Right hindlimb (tissue), 1 donor: ENCODE measurements around the gene CXCL17.

ENCODE experiments used
- DNase-seq: peaks from one replicate; pipeline ENCODE4 v3.0.0-alpha.2; 2018

Gene CXCL17

DNA sequence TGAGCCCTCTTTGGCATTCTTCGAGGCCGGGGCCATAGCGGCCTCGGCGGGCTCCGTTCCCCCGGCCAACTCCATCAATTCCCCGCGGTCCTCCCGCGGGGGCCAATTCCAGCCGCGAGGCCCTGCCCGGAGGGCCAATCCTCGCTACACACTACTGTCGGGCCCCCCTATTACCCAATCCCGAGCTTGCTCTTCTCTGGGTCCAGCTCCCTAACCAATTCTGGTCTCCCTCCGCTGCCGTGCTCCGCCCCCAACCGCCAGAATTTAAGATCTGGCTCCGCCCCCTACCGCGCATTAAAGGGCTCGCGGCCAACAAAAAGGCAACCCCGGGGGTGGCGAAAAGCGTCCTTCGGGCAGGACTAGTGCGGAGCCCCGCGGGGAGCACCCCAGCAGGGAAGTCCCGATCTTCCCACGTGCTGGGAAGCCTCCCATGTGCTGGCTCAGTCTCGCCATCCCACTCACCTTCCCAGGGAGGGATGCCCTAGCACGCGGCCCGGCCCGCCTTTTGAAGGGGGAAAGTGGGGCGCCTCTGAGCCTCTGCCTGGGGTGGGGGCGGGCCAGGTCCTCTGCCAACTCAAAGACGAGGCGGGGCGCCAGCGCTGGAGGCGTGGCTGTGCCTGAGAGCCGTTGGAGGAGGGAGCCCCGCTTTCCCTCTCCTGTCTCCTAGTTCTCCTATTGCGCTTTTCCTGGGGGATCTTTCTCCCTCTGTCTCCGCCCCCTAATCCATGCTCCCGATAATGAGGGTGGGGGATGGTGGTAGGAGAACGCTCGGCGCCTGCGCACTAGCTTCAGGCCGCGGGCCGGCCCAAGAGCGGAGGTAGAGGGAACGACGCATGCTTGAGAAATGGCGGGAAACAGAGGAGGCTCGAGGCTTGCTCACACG lies 19.0 kb downstream of the CXCL17 start:
- DNase-seq: peak; percentile 92

DNA sequence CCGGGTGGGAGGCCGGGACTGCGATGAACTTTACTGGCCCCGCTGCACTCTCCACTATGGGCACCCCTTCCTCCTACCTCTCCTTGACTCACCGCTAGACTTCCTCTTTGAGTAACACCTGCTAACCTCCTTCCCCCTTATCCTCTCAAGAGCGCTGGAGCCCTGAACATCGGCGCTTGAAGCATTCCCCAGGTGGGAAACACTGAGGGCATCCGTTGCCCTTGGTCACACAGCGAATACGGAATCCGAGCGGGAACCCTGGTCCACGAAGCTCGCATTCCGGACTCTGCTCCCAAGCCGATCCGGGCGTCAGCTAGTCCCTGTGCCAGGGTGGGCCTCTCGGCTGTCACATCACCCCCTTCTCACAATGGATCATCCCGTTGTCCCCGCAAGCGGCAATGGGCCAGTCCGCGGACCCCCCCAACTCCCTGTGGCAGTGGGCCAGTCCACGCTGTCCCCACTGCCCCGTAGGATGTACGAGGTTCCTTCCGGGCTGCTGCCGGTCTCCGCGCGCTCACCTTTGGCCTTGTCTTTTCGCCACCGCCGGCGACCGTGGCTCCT lies 19.8 kb downstream of the CXCL17 start:
- DNase-seq: no peak

DNA sequence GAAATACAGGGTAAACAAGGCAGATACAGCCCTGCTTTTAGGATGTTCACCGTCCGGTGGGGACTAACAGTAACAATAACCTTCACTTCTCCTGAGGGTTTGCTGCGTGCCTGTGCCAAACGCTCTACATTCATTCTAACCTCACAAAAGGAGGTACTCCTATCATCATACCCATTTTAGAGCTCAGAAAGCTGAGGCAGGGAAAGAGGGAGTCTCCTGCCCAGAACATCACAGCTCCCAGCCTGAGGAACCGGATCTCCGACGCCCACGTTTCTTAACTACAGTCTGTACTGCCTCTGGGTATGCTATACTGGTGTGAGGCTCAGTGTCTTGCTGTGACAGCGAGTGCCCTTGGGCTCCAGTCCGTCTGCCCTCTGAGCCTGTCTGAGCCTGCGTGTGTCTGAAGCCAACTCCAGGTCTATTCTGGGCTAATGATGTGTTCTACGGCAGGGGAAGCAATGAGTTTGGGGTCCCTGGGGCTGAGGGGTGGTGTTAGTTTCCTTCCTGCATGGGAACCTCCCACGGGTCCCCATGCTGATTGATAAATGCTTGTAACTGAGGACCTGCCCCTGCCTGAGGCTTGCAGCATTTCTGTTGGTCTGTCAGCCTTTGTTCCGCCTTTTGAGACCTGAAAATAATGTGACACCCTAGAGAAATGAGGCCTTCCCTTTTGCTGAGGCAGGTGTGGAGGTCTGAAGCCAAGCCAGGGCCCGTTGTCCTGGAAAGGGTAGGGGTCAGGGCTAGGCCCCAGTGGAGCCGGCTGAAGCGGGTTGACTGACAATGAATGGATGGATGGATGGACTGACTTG lies 20.4 kb downstream of the CXCL17 start:
- DNase-seq: no peak

DNA sequence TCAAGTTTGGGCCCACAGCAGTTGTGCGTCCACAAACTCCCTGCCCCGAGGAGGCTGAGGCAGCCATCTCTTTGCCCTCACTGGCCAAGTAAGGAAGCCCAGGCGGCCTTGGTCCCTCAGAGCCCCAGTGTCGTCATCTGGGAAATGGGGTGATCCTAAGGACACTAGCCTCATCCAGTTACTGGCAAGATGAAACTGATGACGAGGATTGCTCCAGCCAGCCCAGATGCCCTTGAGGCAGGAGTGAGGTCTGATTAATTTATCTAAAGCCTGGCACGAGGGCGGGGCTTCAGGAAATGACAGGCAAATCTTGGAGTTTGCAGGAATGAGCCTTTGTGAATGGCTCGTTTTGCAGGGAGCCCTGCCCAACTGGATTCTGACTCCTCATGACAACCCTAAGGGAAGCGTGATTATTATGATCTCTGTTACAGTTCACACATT lies 21.1 kb downstream of the CXCL17 start:
- no peak for DNase-seq

DNA sequence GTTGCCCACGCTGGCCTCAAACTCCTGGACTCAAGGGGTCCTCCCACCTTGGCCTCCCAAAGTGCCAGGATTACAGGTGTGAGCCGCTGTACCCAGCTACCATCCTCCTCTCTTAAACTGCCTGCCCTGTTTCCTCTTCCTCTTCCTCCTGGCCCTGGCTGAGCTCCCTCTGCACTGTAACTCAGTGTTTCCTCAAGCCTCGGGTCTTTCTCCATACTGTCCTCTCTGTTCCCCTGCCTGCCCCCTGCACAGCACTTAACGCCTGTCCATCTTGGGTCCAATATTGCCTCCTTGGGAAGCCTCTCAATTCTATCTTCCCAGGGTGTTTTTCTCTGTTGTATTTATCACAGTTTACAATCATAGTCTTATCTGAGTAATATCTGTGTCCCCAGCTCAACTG lies 21.6 kb downstream of the CXCL17 start:
- DNase-seq: no peak

DNA sequence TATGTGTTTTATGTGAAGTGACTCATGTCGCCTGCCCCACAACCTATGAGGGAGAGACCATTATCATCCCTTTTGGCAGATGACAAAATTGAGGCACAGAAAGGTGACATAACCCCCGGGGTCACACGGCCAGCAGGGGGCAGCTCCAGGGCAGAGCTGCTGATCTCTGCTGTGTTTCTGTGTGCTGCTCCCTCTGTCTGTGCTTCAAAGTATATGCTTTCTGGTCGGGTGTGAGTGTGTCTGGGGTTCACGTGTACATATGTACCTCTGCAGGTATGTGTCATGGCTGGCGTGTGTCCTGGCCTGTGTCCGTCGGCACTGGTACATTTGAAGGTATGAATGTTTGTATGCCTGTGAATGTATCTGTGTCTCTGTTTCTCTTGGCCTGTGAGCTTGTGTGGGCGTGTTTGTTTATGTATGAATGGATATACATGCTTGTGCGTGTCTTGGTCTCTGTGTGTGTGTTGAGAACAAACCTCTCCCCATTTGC lies 22.6 kb downstream of the CXCL17 start:
- no peak for DNase-seq

DNA sequence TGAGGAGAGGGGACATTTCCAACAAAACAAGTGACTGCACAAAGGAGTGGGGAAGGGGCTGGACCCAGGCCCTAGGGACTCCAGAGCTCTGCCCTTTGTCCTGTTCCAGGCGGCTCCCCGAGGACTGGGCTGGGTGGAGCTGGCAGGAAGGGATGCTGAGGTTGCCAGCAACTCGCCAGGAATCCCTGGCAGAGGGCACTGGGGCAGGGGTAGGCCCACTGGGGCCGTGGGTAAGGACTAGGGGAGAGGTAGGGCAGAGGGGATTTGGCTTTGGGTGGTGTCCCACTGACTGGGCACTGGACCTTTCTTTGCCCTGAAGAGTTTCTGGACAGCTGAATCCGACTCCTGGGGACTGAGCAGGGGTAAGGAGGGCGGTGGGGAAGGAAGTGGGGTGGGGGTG lies 23.4 kb downstream of the CXCL17 start:
- DNase-seq: no peak

DNA sequence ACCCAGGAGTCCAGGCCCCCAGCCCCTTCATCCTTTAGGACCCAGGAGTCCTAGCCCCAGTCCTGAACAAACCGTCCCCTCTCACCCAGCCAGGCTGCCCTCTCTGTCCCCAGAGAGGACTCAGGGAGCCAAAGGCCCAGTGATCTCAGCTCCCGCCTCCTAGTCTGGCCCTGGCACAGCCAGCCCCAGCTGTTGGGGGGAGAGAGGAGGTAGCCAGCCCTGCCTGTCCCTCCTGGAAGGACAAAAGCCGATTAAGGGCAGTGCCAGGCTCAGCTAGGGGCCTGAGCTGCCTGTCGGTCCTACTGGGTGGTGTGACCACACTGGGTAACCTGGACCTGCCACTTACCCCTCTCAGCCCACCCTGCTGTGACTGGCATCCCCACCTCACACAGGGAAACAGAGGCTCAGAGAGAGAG lies 30.1 kb downstream of the CXCL17 start:
- no peak for DNase-seq

DNA sequence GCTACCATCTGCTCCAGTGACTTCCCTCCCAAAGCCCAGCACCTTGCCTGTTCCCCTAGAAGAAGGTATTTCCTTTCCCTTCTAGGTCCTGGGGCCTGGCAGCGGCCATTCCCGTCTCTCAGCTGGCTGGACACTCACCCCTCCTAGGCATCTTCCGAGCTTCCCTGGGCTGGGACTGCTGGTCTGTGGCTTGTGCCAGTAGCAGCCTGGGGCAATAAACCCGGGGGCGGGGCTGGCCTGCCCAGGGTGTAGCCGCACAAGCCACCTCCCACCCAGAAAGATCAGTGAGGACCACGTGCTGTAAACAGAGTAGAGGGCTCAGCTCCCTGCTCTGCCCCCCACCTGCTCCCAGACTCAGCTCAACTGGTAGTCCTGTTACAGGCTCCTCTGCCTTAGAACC lies 30.5 kb downstream of the CXCL17 start:
- DNase-seq: no peak

DNA sequence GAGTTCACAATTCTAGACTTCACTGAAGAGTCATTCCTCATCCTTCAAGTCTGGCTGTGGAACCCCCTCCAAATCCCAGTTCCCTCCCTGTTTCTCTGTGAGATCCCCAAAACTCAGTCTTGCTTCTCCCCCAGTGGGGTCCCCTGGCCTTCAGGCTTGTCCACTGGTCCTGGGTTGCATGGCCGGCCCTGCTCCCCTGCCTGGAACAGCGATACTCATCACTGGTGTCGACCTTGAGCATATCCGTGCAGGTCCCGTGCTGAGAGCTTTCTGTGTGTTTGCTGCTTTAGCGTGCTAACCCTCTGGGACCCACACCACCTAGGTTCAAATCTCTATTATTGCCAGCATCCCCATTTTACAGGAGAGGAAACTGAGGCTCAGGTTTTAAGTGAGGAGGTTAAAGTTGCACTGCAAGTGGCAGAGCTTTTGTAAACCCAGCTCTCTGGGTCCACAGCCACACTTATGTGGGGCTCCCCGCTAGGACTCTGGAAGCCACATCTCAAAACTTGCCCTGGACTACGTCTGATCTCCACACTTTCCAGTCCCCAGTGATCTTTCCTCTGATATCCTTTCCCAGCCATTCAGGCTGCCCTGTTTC lies 31.1 kb downstream of the CXCL17 start:
- DNase-seq: no peak

DNA sequence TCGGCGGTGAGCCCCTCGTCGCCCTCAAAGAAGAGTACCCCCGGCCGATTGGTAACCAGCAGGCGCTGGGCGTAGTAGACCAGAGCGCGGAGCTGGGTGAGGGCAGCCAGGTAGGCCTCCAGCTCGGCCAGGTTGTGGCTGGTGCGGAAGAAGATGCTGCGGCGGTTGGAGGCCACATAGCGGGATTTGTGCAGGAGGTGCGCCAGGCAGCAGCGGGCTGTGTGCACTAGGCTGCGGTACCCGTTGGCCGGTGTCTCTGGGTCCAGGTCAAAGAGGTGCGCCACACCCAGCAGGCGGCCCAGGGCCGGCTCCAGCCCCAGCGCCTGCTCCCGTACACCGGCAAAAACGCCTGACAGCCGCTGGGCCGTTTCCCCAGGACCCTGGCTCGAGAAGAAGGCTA lies 32.4 kb downstream of the CXCL17 start:
- DNase-seq: no peak

DNA sequence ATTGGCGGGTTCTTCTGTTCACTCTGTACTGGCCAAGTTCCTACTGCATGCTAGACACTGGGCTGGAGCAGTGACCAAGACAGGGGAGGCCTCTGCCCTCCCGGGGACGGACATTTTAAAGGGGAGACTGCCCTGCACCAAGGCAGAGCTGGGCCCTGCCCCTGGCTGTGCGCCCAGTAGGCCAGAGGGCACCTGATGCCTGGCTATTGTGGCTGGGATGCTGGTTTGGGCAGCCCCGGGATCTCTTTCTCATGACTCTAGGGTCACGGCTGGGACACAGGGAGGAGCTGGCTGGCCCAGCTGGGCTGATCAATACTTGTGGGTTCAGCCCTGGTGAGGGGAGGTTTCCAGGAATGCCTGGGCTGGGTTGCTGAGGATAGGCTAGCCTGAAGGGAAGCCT lies 33.3 kb downstream of the CXCL17 start:
- no peak for DNase-seq

DNA sequence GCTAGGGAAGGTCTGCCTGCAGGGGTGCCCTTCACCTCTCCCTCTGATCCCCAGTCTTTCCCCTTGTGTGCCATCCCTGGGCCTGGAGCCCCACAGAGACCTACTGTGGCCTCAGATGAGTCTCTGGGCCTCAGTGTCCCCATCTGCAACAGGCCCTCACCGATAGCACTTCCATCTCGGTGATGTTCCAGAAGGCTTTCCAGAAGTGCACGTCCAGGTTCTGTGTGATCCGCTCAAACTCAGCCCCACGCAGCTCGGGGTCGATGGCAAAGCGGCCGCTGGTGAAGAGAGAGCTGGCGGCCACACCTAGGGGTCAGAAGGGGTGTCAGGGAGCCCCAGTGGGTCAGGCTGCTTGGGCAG lies 35.0 kb downstream of the CXCL17 start:
- no peak for DNase-seq

DNA sequence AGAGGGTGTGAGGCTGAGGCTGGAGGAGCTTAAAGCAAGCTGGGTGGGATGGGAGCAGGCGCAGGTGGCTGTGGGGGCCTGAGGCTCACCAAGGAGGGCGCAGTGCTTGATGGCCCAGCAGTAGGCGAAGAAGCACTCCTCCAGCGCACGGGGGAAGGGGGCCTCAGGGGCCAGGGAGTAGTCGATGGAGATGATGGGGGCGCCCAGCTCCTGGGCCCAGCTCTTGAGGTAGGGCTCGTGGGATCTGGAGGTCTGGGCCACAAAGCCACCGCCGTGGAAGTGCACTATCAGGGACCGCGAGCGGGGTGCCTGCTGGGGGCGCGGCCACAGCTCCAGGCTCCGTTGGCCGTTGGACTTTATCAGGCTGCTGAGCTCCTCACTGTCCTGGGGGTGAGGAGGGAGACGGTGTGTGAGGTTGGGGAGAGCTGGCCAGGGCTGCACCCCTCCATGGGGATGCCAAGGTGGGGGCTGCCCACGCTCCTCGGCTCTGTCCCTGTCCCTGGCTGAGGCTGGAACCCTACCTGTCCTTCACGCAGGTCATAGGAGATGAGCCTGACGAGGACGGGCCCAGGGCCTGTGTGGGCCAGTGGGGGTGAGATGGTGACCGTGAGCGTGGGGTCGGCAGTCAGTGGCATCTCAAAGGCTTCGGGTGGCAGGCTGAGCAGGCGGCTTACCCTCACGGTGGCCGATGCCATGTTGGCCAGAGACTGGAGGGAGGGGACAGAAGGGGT lies 35.5 kb downstream of the CXCL17 start:
- DNase-seq: no peak

DNA sequence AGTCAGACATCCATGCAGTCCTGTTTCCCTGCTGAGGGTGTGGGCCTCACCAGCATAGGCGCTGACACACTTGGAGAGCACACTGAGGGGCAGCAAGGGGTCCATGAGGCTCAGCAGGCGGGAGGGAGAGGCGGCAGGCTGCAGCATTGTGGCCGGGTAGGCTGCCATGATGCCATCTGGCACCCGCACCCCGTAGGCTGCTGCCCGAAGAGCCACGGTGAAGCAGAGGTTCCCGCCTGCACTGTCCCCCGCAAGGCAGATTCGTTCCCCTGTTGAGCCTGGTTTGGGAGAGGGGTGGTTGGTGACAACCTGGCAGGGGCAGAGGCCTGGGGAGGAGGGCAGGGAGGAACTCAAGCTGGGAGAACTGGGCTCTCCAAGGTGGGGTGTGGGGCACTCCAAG lies 36.6 kb downstream of the CXCL17 start:
- no peak for DNase-seq

DNA sequence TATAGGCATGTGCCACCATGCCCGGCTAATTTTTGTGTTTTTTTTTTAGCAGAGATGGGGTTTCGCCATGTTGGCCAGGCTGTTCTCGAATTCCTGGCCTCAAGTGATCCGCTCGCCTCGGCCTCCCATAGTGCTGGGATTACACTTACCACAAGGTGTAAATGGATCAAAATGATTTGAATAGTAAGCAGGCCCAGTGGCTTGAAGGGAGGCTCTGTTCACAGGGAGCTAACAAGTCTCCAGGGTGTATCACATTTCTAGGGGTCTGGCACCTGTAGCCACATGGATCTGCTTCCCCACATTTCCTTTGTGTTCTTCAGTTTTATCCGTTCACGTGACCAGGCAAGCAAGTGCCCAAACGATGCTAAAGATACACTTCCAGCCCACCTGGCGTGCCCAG lies 39.2 kb downstream of the CXCL17 start:
- DNase-seq: no peak

DNA sequence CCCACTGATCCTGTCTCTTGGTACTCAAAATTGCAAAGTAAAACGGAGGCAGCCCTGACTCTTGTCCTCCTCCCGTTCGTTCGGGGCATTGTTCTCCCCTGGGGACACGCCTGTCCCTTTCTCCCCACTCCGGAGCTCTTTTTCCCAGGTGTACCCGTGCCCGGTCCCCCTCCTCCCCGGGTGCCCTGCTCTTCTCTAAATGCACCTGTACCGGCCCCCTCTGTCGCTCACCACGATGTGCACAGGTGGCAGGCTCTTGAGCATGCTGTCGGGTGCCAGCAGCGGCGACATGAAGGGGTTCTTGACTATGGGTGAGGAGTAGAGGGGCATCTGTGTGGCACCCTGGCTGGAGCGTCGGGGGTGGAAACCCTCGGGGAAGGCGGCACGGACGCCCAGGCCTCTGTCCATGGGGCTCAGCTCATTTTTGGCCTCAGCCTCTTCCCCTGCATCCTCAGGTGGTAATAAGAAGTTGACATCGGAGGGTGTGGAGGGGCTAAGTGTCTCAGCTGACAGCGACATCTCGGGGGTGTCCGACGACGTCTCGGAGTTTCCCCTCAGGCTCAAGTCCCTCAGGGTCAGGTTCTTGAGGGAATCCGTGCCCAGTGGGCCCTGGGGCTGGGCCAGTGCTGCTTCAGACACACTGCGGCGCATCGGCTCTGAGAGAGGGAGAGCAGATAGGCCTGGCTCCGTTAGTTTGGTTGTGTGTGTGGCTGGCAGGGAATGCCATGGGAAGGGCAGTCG lies 40.2 kb downstream of the CXCL17 start:
- no peak for DNase-seq

DNA sequence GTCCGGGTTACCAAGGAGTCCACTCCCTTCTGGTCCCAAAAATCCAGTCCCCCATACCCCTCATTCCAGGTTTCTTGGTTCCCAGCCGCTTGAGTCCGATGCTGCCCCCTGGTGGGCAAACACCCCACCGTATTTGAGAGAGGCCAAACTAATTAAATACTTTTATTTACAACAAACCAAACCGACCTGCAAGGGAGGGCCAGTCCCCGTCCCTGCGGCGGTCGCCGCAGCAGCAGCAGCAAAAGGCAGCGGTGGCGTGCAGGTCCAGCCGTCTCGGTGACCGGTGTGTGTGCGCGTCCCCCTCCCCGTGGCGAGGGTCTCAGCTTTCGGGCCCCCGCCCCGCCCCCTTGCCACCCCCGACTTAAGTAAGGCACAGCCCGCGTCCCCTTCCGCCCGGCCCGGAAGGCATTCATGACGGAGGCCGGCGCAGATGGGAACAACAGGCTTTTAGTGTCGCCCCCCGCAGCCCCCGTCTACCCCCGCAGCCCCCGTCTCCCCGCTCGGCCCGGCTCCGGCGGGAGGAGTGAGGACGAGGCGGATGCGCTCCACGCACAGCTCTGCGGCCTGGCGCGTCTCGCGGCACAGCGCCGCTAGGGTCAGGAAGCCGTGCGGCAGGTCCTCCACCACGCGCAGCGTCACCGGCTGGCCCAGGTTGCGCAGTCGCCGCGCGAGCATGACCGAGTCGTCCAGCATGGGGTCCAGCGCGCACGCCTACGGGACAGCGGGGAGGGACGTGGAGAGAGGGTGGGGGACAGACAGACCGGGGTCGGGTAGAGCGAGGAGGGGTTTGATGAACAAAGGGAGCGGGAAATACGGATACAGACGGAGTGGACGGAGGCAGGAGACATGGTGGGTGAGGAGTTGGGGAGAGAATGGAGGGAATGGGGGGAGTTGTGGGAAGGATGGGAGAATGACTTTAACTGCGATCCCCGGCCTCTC lies 41.1 kb downstream of the CXCL17 start:
- DNase-seq: peak; percentile 86

DNA sequence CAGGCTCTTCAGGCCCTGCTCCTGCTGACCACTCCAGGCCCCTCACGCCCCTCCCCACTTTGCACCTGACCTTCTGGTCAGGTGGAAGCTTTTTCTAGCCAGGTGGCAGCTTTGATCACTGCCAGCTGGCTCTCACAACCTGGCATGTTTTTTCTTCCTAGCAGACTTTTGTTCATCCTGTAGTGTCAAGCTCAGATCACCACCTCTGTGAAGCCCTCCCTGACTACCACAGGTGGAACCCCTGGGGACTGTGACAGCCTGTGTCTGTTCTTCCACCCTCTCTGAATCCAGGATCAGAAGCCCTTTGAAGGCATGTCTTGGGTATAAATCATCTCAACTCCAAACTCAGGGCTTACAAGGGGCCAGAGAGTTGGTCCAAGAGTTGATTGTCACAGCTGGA lies 42.3 kb downstream of the CXCL17 start:
- DNase-seq: no peak
